Thyroid gland (tissue), 4 donors: Measurements from ENCODE around the gene GLRA1. TPM values are rescaled to one million over a fixed set of nuclear protein-coding genes. Genes with fewer than 3 reads are reported as not detected.

Experiments used
- DNase-seq, 2 donors: peaks; one replicate each; pipeline ENCODE4 v3.0.0-alpha.2; 2019
- H3K27ac ChIP-seq, 3 donors: fragments of 200-600 bp; sonication (generic); 1 replicate in 2 of 3; 2 replicates in 1 of 3; pipeline ENCODE4 v1.5.1; 2016 to 2019; ENCODE audit warnings: mild to moderate bottlenecking in 1 of 3, moderate library complexity in 1 of 3
- H3K27me3 ChIP-seq: fragments of 200-600 bp; sonication (generic); one replicate; pipeline ENCODE4 v1.5.1; 2019
- H3K36me3 ChIP-seq, 2 donors: fragments of 200-600 bp; sonication (generic); one replicate each; pipeline ENCODE4 v1.5.1; 2016 to 2019
- H3K4me1 ChIP-seq, 2 donors: fragments of 200-600 bp; sonication (generic); one replicate each; pipeline ENCODE4 v1.5.1; 2017 to 2019
- H3K4me3 ChIP-seq, 3 donors: fragments of 200-600 bp; sonication (generic); replicated peaks in 1 of 3; 1 replicate in 2 of 3; 2 replicates in 1 of 3; pipeline ENCODE4 v1.5.1; 2016; ENCODE audit warnings: mild to moderate bottlenecking in 1 of 3
- H3K9me3 ChIP-seq: fragments of 200-600 bp; sonication (generic); one replicate; pipeline ENCODE4 v1.5.1; 2017
- CTCF ChIP-seq, 6 experiments: fragments of 200-600 bp in 3 of 6; fragments of 450-650 bp in 3 of 6; sonication (generic) in 3 of 6; IDR thresholded peaks; one replicate each; pipeline ENCODE4 v1.5.1; 2016 to 2019; ENCODE audit warnings: antibody characterized with exemption in 6 of 6, mild to moderate bottlenecking in 2 of 6, inconsistent platforms in 1 of 6, moderate library complexity in 1 of 6
- POLR2A ChIP-seq, 2 donors: fragments of 450-650 bp; IDR thresholded peaks; one replicate each; pipeline ENCODE4 v1.6.1; 2017; ENCODE audit warnings: antibody characterized with exemption in 2 of 2, mild to moderate bottlenecking in 2 of 2, moderate library complexity in 1 of 2
- WGBS, 2 donors: methylation state at CpG; one replicate each; pipeline ENCODE4 v1.1.5; 2017; 5-methylcytosine and 5-hydroxymethylcytosine counted together
- intact Hi-C: fragments of 100-400 bp; cut with DNase I; formaldehyde crosslinking; loops from one replicate; pipeline ENCODE4 v1.15.1; 2023
- total RNA-seq, 4 donors: library from RNA; depleted of rRNA; stranded (reverse); fragments of >200 nt; gene quantifications; one replicate each; pipeline ENCODE4 v1.2.3, GENCODE V29; 2016

GLRA1 gene
- total RNA-seq, 4 donors from 2014 or later: not detected

DNA sequence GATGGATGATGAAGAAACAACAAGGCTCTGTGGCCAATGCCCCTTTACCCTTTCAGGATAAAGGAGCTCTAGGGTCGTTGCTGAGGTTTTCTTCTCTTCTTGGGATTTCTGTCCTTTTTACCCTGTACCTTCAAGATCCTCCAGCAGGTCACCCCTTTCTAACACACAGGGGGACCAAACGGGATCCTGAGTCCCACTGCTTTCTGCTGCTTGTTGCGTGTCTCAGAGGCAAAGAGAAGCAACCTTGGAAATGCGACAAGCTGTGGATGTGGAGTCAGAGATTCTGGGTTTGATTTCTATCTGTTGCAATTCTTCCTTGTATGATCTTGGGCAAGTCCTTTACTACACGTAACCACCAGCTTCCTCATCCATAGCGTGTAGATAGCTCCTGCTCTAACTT lies 20.5 kb downstream of the GLRA1 start:
- WGBS, 2 donors: 80 to 81% methylated on average over 6 of the region's 6 CpGs
- no peak for DNase-seq
- no peaks in the 10 kb centered on the region for H3K36me3 ChIP-seq
- no peak overlapping the region for H3K27ac ChIP-seq
- H3K4me3 ChIP-seq: no peak overlapping the region
- no peaks in the 10 kb centered on the region for H3K27me3 ChIP-seq
- intact Hi-C loops: no loop called here
- H3K9me3 ChIP-seq: no peaks in the 10 kb centered on the region
- TF ChIP-seq POLR2A (IDR thresholded peaks at IDR 0.05): no peak
- no peak for TF ChIP-seq CTCF (IDR thresholded peaks at IDR 0.05)
- no peaks in the 10 kb centered on the region for H3K4me1 ChIP-seq

DNA sequence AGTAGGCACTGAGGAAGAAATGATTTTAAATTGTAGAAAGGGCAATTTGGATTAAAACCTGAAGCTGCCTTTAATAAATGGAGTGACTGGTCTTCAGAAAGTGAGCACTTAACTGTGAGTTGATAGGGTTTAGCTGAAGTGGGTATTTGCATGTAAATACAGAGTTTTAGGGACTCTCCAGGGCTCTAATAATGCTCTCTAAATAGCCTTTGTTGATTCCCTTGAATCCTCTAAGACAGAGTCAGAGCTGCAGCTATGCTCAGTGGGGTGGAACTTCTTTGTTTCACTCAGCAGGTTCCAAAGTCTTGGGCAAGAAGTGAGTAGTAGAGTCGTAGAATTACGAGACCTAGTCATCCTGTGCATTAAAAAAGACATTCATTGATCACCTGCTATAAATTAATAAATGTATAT lies 21.4 kb downstream of the GLRA1 start:
- DNase-seq: no peak
- intact Hi-C loops: no loop called here
- WGBS, 2 donors: 14 to 16% methylated on average over 2 of the region's 2 CpGs
- H3K27ac ChIP-seq: no peak overlapping the region
- no peak overlapping the region for H3K4me3 ChIP-seq
- no peaks in the 10 kb centered on the region for H3K9me3 ChIP-seq
- no peaks in the 10 kb centered on the region for H3K36me3 ChIP-seq
- H3K4me1 ChIP-seq: no peaks in the 10 kb centered on the region
- H3K27me3 ChIP-seq: no peaks in the 10 kb centered on the region
- TF ChIP-seq POLR2A (IDR thresholded peaks at IDR 0.05) (no peak), CTCF (IDR thresholded peaks at IDR 0.05) (no peak)

DNA sequence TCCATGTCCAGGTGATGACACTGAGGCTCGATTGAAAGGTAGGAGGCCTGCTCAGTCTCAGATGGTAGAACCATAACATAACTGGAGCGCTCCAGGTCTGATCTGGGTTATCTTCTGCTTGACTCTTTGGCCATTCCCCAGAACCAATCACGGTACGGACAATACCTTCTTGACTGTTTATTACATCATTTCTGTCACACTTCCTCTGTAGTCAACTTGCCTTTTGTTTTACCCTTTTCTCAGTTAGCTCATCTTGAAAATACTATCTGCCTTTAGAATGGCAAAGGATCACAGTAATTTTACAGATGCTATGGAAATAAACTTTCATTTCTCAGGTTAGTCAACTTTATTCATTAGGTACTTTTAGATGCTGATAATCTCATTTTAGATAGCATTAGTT lies 22.4 kb downstream of the GLRA1 start:
- Histone ChIP-seq H3K27me3 (no peaks in the 10 kb centered on the region), H3K4me3 (no peak overlapping the region), H3K4me1 (no peaks in the 10 kb centered on the region), H3K9me3 (no peaks in the 10 kb centered on the region), H3K36me3 (no peaks in the 10 kb centered on the region), H3K27ac (no peak overlapping the region)
- TF ChIP-seq CTCF (IDR thresholded peaks at IDR 0.05) (no peak), POLR2A (IDR thresholded peaks at IDR 0.05) (no peak)
- intact Hi-C loops: no loop called here
- DNase-seq: no peak
- WGBS, 2 donors: 90 to 92% methylated on average over 4 of the region's 4 CpGs

- no peak for TF ChIP-seq CTCF (IDR thresholded peaks at IDR 0.05)
- no peak for TF ChIP-seq POLR2A (IDR thresholded peaks at IDR 0.05)
- H3K36me3 ChIP-seq: no peaks in the 10 kb centered on the region
- intact Hi-C loops: no loop called here
- no peaks in the 10 kb centered on the region for H3K27me3 ChIP-seq
- no peak for DNase-seq
- H3K4me3 ChIP-seq: no peak overlapping the region
- no peaks in the 10 kb centered on the region for H3K4me1 ChIP-seq
- H3K9me3 ChIP-seq: no peaks in the 10 kb centered on the region
- H3K27ac ChIP-seq: no peak overlapping the region
These were observed 23.0 kb downstream of the GLRA1 start for GRCh38 chr5:151901611-151902010.

DNA sequence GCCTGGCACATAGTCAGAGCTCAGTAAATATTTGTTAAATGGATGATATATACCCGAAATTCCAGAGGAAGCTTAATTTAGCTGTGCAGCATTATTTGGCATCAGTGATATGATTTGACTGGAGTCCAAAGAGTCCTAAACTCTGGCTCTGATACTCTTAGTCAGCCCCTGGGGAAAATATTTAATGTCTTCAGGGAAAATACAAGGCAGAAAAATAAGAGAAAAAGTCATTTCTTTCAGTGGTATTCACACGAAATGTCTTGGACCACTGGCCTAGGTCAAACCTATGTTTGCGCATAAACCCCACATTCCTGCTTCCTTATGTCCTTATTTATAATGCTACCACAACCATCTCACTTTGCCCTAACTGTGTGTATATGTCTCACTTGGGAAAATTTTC lies 23.8 kb downstream of the GLRA1 start:
- no peak overlapping the region for H3K4me3 ChIP-seq
- H3K4me1 ChIP-seq: peaks cover 0 to 3% of the 10 kb centered on the region in 2 donors
- H3K36me3 ChIP-seq: no peaks in the 10 kb centered on the region
- H3K9me3 ChIP-seq: no peaks in the 10 kb centered on the region
- H3K27ac ChIP-seq: no peak overlapping the region
- DNase-seq: no peak
- TF ChIP-seq CTCF (IDR thresholded peaks at IDR 0.05) (no peak), POLR2A (IDR thresholded peaks at IDR 0.05) (no peak)
- no peaks in the 10 kb centered on the region for H3K27me3 ChIP-seq
- intact Hi-C loops: no loop called here
- 77 to 84% methylated on average over 3 of the region's 3 CpGs for WGBS, 2 donors
